ENCODE results near the gene FAM153A. TPM values are rescaled to one million over a fixed set of nuclear protein-coding genes. Genes with fewer than 3 reads are reported as not detected.
"Not testable (repeated sequence)": the region's sequence is repeated elsewhere in the genome, so short reads cannot be mapped to it uniquely, and the experiment has no call there.

Gene FAM153A
- polyA plus RNA-seq, 4 donors, result 0.12 to 1.5 TPM; not detected in 2

- not testable (repeated sequence) for FAIRE-seq
- WGBS, 3 donors, result no CpG with 5 or more reads among the region's 3 CpGs
These were observed 11.5 kb downstream of the FAM153A start for GRCh38 chr5:177771206-177771605.

GRCh38 chr5:177770646-177771045 is 12.1 kb downstream of the FAM153A start:
- WGBS, 3 donors, result 75 to 83% (median 79%) methylated on average over 2 of the region's 2 CpGs
- not testable (repeated sequence) for H3K36me3 ChIP-seq (ENCODE audit: control insufficient read depth in 3 of 3, insufficient read depth in 2 of 3, low read depth in 1 of 3, low read length in 3 of 3); FAIRE-seq

More at GRCh38 chr5:177771206-177771605, 11.5 kb downstream of the FAM153A start:
- not testable (repeated sequence) for H3K4me1 ChIP-seq (ENCODE audit: control insufficient read depth in 3 of 3, insufficient read depth in 2 of 3, low read depth in 1 of 3, low read length in 2 of 3); H3K9me3 ChIP-seq (ENCODE audit: control insufficient read depth in 2 of 2, insufficient read depth in 1 of 2, low read depth in 1 of 2, low read length in 1 of 2); H3K27me3 ChIP-seq (ENCODE audit: control insufficient read depth in 3 of 3, insufficient read depth in 3 of 3, low read length in 3 of 3); H3K4me3 ChIP-seq (ENCODE audit: low read depth in 1 of 3, low read length in 3 of 3); H3K27ac ChIP-seq (ENCODE audit: low read depth in 1 of 3, low read length in 2 of 3); H3K36me3 ChIP-seq (ENCODE audit: control insufficient read depth in 3 of 3, insufficient read depth in 2 of 3, low read depth in 1 of 3, low read length in 3 of 3); DNase-seq

GRCh38 chr5:177763737-177764508 is 18.8 kb downstream of the FAM153A start:
- not testable (repeated sequence) for H3K27ac ChIP-seq (ENCODE audit: low read depth in 1 of 3, low read length in 2 of 3); H3K4me3 ChIP-seq (ENCODE audit: low read depth in 1 of 3, low read length in 3 of 3); H3K9me3 ChIP-seq (ENCODE audit: control insufficient read depth in 2 of 2, insufficient read depth in 1 of 2, low read depth in 1 of 2, low read length in 1 of 2); H3K36me3 ChIP-seq (ENCODE audit: control insufficient read depth in 3 of 3, insufficient read depth in 2 of 3, low read depth in 1 of 3, low read length in 3 of 3); FAIRE-seq; H3K4me1 ChIP-seq (ENCODE audit: control insufficient read depth in 3 of 3, insufficient read depth in 2 of 3, low read depth in 1 of 3, low read length in 2 of 3); H3K27me3 ChIP-seq (ENCODE audit: control insufficient read depth in 3 of 3, insufficient read depth in 3 of 3, low read length in 3 of 3); DNase-seq
- 45 to 81% (median 76%) methylated on average over 2 to 5 of the region's 15 CpGs for WGBS, 3 donors

More at GRCh38 chr5:177770646-177771045, 12.1 kb downstream of the FAM153A start:
- H3K4me3 ChIP-seq (ENCODE audit: low read depth in 1 of 3, low read length in 3 of 3); H3K27me3 ChIP-seq (ENCODE audit: control insufficient read depth in 3 of 3, insufficient read depth in 3 of 3, low read length in 3 of 3); H3K9me3 ChIP-seq (ENCODE audit: control insufficient read depth in 2 of 2, insufficient read depth in 1 of 2, low read depth in 1 of 2, low read length in 1 of 2); H3K27ac ChIP-seq (ENCODE audit: low read depth in 1 of 3, low read length in 2 of 3); H3K4me1 ChIP-seq (ENCODE audit: control insufficient read depth in 3 of 3, insufficient read depth in 2 of 3, low read depth in 1 of 3, low read length in 2 of 3); DNase-seq: not testable (repeated sequence)

- FAIRE-seq; H3K9me3 ChIP-seq (ENCODE audit: control insufficient read depth in 2 of 2, insufficient read depth in 1 of 2, low read depth in 1 of 2, low read length in 1 of 2); DNase-seq; H3K4me1 ChIP-seq (ENCODE audit: control insufficient read depth in 3 of 3, insufficient read depth in 2 of 3, low read depth in 1 of 3, low read length in 2 of 3); H3K4me3 ChIP-seq (ENCODE audit: low read depth in 1 of 3, low read length in 3 of 3); H3K36me3 ChIP-seq (ENCODE audit: control insufficient read depth in 3 of 3, insufficient read depth in 2 of 3, low read depth in 1 of 3, low read length in 3 of 3); H3K27me3 ChIP-seq (ENCODE audit: control insufficient read depth in 3 of 3, insufficient read depth in 3 of 3, low read length in 3 of 3); H3K27ac ChIP-seq (ENCODE audit: low read depth in 1 of 3, low read length in 2 of 3): not testable (repeated sequence)
- 71 to 94% (median 86%) methylated on average over 6 to 8 of the region's 8 CpGs for WGBS, 3 donors
These were observed 21.7 kb downstream of the FAM153A start for GRCh38 chr5:177760954-177761353.

GRCh38 chr5:177747354-177747753 is 35.3 kb downstream of the FAM153A start:
- WGBS, 3 donors, result 75 to 86% methylated on average over 2 of the region's 2 CpGs; no CpG with 5 or more reads in 1 of the 3 donors
- FAIRE-seq; H3K27ac ChIP-seq (ENCODE audit: low read depth in 1 of 3, low read length in 2 of 3); H3K4me1 ChIP-seq (ENCODE audit: control insufficient read depth in 3 of 3, insufficient read depth in 2 of 3, low read depth in 1 of 3, low read length in 2 of 3); H3K36me3 ChIP-seq (ENCODE audit: control insufficient read depth in 3 of 3, insufficient read depth in 2 of 3, low read depth in 1 of 3, low read length in 3 of 3); DNase-seq; H3K27me3 ChIP-seq (ENCODE audit: control insufficient read depth in 3 of 3, insufficient read depth in 3 of 3, low read length in 3 of 3); H3K9me3 ChIP-seq (ENCODE audit: control insufficient read depth in 2 of 2, insufficient read depth in 1 of 2, low read depth in 1 of 2, low read length in 1 of 2); H3K4me3 ChIP-seq (ENCODE audit: low read depth in 1 of 3, low read length in 3 of 3): not testable (repeated sequence)

- H3K4me3 ChIP-seq (ENCODE audit: low read depth in 1 of 3, low read length in 3 of 3); H3K9me3 ChIP-seq (ENCODE audit: control insufficient read depth in 2 of 2, insufficient read depth in 1 of 2, low read depth in 1 of 2, low read length in 1 of 2); H3K36me3 ChIP-seq (ENCODE audit: control insufficient read depth in 3 of 3, insufficient read depth in 2 of 3, low read depth in 1 of 3, low read length in 3 of 3); H3K4me1 ChIP-seq (ENCODE audit: control insufficient read depth in 3 of 3, insufficient read depth in 2 of 3, low read depth in 1 of 3, low read length in 2 of 3); H3K27me3 ChIP-seq (ENCODE audit: control insufficient read depth in 3 of 3, insufficient read depth in 3 of 3, low read length in 3 of 3); H3K27ac ChIP-seq (ENCODE audit: low read depth in 1 of 3, low read length in 2 of 3); FAIRE-seq; DNase-seq: not testable (repeated sequence)
- 50 to 80% (median 57%) methylated on average over 1 of the region's 7 CpGs for WGBS, 3 donors
These were observed 57.8 kb downstream of the FAM153A start for GRCh38 chr5:177724858-177725257.

- not testable (repeated sequence) for H3K27ac ChIP-seq (ENCODE audit: low read depth in 1 of 3, low read length in 2 of 3); H3K27me3 ChIP-seq (ENCODE audit: control insufficient read depth in 3 of 3, insufficient read depth in 3 of 3, low read length in 3 of 3); DNase-seq; H3K9me3 ChIP-seq (ENCODE audit: control insufficient read depth in 2 of 2, insufficient read depth in 1 of 2, low read depth in 1 of 2, low read length in 1 of 2); H3K4me3 ChIP-seq (ENCODE audit: low read depth in 1 of 3, low read length in 3 of 3); H3K4me1 ChIP-seq (ENCODE audit: control insufficient read depth in 3 of 3, insufficient read depth in 2 of 3, low read depth in 1 of 3, low read length in 2 of 3); H3K36me3 ChIP-seq (ENCODE audit: control insufficient read depth in 3 of 3, insufficient read depth in 2 of 3, low read depth in 1 of 3, low read length in 3 of 3); FAIRE-seq
- WGBS, 3 donors, result 59 to 80% (median 67%) methylated on average over 2 of the region's 6 CpGs
These were observed 58.7 kb downstream of the FAM153A start for GRCh38 chr5:177723831-177724485.

GRCh38 chr5:177722829-177723228 is 59.9 kb downstream of the FAM153A start:
- not testable (repeated sequence) for FAIRE-seq; H3K36me3 ChIP-seq (ENCODE audit: control insufficient read depth in 3 of 3, insufficient read depth in 2 of 3, low read depth in 1 of 3, low read length in 3 of 3); DNase-seq; H3K27ac ChIP-seq (ENCODE audit: low read depth in 1 of 3, low read length in 2 of 3); H3K4me3 ChIP-seq (ENCODE audit: low read depth in 1 of 3, low read length in 3 of 3); H3K9me3 ChIP-seq (ENCODE audit: control insufficient read depth in 2 of 2, insufficient read depth in 1 of 2, low read depth in 1 of 2, low read length in 1 of 2); H3K27me3 ChIP-seq (ENCODE audit: control insufficient read depth in 3 of 3, insufficient read depth in 3 of 3, low read length in 3 of 3); H3K4me1 ChIP-seq (ENCODE audit: control insufficient read depth in 3 of 3, insufficient read depth in 2 of 3, low read depth in 1 of 3, low read length in 2 of 3)
- 49 to 77% (median 71%) methylated on average over 2 to 5 of the region's 8 CpGs for WGBS, 3 donors
